ENCODE results near the gene KIZ.
"Not testable (repeated sequence)": the region's sequence is repeated elsewhere in the genome, so short reads cannot be mapped to it uniquely, and the experiment has no call there.

The KIZ gene

GRCh38 chr20:21234324-21234723 is 108.4 kb downstream of the KIZ start:
- no peak for DNase-seq

DNA sequence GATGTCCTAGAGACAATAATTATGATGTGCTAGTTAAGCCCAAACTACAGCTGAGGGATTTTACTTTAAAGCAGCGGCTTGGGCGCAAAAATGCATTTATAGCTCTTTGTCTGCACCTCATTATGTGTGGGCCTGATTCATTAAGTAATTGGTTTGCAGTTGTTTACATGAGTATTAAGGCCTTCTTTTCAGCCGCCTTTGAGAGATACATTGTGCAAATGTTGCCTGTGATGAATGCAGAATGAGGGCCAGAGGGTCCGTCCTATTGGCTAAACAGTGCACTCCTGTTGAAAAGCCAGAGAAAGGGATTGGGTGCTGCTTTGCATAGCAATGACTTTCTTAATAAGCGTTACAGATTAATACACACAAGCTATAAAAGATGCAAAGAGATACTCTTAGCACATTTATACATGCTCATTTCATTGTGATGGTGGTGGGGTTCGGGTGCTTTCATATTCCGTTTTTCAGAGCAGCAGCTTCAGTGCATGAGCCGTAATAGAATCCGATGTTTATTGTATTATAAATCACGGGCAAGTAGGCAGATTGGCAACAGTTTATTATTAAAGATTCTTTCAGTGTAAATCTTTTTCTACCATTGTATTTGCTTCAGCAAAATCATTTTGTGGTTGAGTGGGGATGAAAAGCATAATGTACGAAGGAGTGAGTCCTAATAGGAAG is 109.1 kb downstream of the KIZ start:
- DNase-seq: no peak

GRCh38 chr20:21235484-21236445 is 109.9 kb downstream of the KIZ start:
- DNase-seq: peak; percentile 72 to 78

- DNase-seq: no peak
These were observed 112.3 kb downstream of the KIZ start for GRCh38 chr20:21237956-21238799.

DNA sequence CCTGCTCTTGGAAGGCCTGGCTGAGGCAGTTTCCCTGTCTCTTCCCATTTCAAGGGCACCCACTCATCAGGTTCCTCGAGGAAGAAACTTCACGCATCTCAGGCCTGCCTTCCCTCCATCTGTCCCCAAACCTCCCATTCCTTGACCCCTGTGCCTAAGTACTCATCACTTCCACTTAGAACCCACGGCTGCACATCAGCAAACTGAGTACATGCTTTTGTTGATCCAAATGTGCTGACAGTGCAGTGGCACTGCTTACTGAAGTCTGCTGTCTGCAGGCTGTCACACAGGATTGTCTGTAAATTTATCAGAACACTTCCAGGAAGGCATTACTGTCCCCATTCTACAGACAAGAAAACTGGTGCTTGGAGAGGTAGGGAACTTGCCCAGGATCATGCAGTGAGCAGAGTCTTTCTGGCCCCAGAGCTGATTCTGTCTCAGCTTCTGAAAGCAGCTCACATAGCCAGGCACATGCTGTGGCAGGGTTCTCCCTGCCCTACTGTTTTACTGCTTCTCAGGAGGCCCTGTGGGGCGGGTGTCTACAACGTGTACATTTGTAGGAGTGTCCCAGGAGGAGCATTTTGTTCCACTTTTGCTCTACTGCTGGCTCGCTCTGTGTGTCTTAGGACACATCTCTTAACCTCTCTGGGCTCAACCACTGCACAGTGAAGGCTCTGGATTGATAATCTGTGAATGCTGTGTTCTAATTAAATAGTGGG is 113.1 kb downstream of the KIZ start:
- DNase-seq: no peak

- DNase-seq: no peak
These were observed 114.5 kb downstream of the KIZ start for GRCh38 chr20:21240394-21240793.

DNA sequence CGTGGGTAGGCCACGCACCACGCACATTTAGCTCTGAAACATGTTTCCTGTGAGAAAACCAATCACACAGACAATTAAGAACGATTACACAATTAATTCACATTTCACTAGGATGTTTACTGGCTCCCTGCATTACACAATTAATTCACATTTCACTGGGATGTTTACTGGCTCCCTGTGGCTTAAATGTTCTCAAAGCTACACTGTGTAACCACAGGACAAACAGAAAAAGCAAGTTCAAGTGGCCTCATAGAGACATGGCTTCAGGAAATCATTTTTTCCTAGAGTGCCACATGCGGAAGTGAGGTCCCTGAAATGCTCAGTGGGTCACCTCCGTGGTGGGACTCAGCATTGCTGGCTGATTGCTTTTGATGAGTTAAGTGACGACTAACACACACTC is 115.5 kb downstream of the KIZ start:
- DNase-seq: no peak

GRCh38 chr20:21243811-21244210 is 117.9 kb downstream of the KIZ start:
- no peak for DNase-seq

GRCh38 chr20:21244808-21245207 is 118.9 kb downstream of the KIZ start:
- DNase-seq: no peak

- no peak for DNase-seq
These were observed 120.3 kb downstream of the KIZ start for GRCh38 chr20:21246161-21246560.

DNA sequence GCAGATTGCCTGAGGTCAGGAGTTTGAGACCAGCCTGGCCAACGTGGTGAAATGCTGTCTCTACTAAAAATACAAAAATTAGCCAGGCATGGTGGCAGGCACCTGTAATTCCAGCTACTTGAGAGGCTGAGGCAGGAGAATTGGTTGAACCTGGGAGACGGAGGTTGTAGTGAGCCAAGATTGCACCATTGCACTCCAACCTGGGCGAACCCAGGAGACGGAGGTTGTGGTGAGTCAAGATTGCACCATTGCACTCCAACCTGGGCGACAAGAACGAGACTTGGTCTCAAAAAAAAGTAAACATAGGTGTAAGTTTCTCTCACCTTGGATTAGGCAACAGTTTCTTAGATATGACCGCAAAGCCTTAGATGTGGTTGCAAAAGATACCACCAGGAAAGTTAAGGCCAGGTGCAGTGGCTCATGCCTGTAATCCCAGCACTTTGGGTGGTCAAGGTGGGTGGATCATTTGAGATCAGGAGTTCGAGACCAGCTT is 121.8 kb downstream of the KIZ start:
- not testable (repeated sequence) for DNase-seq

DNA sequence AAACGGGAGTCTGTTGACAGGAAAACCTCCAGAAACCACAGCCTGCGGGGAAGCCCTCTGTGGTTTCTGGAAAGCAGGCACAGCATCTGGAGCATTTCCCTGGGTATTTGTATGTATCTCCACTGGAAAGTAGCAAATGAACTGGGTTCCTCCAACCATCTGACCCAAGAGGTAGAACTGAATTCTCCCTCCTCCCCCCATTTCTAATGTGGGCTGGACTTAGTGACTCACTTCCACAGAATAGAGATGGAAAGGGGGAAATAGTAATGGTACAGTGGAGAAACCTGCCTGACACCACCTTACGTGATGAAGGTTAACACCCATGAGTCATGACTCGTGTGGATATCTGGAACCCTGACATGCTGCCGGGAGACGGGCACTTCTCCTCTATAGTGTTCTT is 125.4 kb downstream of the KIZ start:
- peak; percentile 18 to 50 for DNase-seq

DNA sequence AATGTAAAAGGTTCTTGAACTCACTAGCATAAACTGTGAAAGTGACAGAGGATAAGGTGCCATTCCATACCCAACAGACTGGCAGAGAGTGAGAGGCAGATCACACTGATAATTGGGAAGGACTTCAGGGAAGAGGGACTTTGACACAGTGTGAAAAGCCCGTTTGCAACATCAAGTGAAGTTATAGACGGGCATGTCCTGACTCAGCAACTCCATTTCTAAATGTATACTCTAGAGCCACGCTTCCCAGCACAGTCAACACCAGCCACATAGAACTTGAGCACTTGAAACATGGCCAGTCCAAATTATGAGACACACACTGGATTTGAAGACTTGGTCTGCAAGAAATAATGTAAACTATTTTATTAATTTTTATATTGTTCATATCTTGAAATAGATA is 131.3 kb downstream of the KIZ start:
- no peak for DNase-seq

GRCh38 chr20:21258411-21258810 is 132.5 kb downstream of the KIZ start:
- DNase-seq: no peak

- no peak for DNase-seq
These were observed 133.5 kb downstream of the KIZ start for GRCh38 chr20:21259346-21259745.

- no peak for DNase-seq
These were observed 136.9 kb downstream of the KIZ start for GRCh38 chr20:21262812-21263211.

DNA sequence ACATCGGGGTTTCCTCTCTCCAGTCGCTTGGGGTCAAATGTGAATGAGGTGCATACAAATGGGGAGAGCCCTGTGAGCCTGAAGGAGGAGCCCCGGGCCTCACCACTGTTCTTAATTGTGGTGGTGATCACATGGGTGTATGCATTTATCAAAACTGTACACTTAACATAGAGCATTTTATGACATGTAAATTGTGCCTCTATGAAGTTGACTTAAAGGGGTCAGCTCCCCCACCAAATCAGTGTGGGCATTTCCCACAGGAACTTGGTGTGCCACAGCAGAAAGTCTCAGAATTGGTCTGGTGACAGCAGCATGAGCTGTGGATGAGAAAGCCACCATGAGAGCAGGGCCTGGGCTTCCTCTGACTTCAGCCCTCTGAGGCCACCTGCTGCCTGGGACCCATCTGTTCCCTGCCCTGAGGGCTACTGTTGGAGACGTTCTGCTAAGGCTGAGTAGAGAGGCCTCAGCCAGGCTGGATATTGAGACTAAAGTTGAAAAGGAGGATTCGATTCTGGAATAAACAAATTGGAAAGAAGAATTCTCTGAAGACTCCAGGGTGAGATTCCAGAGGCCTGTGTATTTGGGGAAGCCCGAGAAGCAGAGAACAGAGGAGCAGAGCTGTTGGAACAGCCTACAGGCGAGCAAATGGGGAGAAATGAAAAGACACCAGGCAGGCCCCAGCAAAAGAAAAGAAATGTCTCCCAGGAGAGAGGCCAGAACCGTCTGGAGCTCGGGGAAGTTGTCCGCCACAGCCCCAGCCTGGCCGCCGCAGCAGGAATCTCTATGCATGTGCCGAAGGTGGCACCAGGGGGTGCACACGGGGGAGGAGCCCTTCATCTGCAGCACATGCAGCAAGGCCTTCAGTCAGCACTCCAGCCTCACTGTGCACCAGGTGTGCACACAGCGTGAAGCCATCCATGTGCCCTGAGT is 139.6 kb downstream of the KIZ start:
- no peak for DNase-seq

DNA sequence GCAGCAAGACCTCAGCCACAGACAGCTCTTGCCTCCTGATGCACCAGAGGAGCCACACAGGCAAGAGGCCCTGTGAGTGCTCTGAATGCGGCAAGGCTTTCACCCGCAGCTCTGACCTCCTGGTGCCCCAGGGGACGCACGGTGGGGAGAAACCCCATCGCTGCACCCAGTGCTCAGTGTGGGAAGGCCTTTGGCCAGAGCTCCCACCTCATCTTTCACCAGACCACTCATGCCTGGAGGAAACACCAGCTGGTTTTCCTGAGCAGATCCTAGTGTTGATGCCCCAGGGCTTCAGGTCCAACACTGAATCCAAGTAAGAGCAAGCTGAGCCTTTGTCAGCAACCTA is 140.3 kb downstream of the KIZ start:
- no peak for DNase-seq

DNA sequence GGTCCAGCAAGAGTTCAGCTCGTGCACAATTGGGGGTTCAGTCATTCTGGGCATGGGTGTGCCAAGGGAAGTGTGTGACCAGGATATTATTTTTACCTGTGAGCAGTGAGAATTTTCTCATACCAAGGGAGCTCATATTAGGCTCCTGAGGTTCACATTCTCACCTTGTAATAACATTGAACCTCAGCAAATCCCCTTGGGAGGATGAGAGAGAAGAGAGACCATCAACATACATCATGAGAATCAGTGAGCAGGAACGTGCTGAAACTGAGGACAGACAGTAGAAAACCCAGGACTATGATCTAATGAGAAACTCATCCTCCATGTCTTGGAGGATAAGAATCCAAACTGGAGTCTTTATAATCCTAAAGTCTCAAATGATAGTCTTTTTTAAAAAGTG is 143.9 kb downstream of the KIZ start:
- DNase-seq: no peak

- DNase-seq: no peak
These were observed 144.9 kb downstream of the KIZ start for GRCh38 chr20:21270806-21271205.

- no peak for DNase-seq
These were observed 146.4 kb downstream of the KIZ start for GRCh38 chr20:21272279-21272678.
